Stimulated activated CD8-positive, alpha-beta memory T cell treated with anti-CD3 and anti-CD28 coated beads, Interleukin-7, amount 100 ng/mL, for 24 hours (primary cell): Measurements from ENCODE around the gene KRT78.

Experiments used
- DNase-seq: peaks from one replicate; pipeline ENCODE4 v3.0.0-alpha.2; 2020; ENCODE audit warnings: low read depth

KRT78 gene

DNA sequence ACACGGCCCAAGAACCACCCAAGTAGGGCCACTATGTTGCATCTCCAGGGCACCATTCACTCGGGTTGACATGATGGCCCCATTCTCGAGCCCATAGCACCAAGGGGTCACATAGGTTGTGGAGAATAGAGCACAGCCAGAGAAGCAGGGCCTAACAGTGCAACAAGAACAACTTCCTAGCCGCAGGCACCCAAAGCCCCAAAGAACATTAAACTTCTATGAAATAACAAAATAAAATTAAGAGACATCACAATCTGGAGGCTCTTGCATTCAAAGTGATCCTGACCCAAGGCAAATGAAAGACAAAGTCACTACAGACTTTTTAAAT lies 36.8 kb downstream of the KRT78 start:
- DNase-seq: no peak

GRCh38 chr12:52811191-52812072 lies 37.4 kb downstream of the KRT78 start:
- DNase-seq: no peak

DNA sequence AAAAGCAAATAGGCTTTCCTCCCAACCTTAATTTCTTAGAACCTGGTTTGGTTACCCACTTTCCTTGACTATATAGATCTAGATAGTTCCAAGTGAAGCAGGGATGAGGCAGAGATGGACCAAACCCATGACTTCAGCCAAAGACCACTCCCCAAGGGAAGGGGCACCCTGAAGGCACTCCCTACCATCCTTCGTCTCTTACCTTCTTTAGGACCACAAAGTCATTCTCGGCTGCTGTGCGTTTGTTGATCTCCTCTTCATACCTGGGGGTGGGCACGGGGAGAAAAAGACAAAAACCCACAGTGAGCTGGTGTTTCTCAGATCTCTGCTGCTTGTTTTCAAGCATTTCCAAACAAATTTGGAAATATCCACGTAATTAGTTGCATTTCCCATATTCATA lies 38.2 kb downstream of the KRT78 start:
- no peak for DNase-seq

- DNase-seq: no peak
Measured at GRCh38 chr12:52809166-52809565, 39.6 kb downstream of the KRT78 start.

DNA sequence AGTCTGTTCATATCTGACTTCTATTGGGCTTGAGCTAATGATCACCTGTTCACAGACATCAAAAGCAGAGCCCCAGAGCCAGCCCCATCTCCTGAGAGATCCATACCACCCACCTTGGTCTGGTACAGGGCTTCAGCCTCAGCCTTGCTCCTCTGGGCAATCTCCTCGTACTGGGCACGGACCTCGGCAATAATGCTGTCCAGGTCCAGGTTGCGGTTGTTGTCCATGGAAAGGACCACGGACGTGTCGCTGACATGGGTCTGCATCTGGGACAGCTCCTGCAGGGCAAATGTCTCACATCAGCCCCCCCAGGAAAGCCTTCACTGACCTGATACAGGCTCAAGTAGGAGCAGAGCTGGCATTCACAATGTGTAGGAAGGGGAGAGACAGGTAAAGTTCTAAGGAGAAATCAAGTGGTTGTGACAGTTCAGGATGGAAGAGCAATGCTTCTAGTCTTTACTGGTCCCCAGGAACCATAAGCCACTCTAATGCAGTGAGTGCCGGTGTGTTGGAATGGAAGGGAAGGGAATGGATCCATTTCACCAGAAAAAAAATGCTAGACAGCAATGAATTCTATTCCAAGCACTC lies 40.1 kb downstream of the KRT78 start:
- DNase-seq: no peak

GRCh38 chr12:52807544-52808470 lies 41.0 kb downstream of the KRT78 start:
- no peak for DNase-seq

GRCh38 chr12:52806821-52807543 lies 41.8 kb downstream of the KRT78 start:
- DNase-seq: no peak

DNA sequence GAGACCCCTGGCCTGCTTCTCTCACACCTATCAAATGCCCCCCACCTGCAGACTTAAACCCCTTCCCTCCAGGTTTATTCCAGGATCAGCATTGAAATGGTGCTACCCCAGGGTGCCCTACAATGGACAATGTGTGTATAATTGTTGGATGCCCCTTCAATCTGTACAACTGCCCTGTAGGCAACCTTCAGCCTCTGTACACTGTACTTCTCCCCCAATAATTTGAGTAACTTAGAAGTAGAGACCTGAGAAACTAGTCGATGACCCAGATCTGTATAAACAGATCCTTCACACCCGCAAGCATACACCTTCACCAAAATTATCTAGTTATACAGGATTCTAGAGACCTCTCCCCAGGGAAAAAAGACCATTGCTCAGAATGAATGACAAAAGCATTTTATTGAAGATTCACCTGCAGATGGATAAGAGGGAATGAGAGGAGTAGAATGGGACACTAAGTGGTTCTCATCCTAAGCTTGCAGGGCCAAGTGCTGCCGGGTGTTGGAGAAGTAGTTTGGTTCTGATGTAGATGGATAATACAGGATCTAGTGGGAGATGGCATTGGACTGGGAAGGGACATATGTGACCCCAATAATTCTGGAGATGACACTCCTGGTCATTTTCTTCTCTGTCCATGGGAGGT lies 42.5 kb downstream of the KRT78 start:
- no peak for DNase-seq

DNA sequence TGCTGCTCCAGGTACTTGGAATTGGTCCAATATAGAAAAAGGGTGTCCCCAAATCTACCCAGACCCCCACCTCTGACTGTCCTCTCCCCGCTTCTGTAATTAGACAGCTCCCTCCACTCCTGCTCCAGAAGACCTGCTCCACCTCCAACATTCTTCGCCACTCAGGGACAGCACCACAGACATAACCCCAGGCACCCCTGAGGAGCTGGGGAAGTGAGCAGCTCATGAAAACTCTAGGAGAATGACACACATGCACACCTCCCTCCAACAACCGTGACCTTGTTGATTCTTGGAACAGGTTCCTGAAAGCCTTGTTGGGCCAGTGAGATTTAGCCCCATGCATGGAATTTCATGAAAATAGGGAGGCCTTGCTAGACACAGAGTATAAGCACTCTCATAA lies 43.1 kb downstream of the KRT78 start:
- DNase-seq: no peak

DNA sequence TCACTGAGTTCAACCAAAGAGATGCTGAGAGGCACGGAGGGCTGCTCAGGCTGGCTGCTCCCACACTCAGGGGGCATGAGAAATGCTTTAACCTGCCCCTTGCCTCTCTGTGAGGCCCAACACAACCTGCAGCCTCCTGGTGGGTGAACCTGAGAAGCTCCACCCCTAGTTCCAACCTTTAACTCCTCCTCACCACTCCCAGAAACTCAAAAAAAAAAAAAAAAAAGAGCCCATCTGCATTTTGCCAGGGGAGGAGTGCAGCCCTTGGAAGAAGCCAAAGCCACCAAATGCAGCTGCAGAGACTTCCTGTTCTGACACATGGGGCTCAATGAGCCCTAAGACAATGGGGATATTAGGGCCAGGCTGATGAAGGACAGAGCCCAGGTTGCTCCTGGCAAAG lies 43.8 kb downstream of the KRT78 start:
- no peak for DNase-seq

GRCh38 chr12:52802442-52802841 lies 46.4 kb downstream of the KRT78 start:
- no peak for DNase-seq

DNA sequence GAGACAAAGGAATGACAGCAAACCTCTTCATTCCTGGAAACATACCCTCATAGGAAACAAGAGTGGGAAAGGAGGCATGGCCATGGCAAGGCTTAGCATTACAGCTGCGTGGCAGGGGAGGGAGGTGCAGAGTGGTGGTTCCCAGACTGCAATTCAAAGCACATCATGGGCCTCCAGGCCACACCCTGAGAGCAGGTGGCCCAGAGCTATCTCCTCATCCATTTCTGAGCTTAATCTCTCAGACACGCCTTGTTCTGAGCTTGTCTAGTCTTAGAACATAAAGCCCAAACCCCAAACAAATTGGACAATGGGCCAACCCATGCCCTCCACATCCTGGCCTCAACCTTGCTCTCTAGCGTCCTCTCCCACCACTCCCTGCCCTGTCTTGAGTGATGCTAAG lies 47.0 kb downstream of the KRT78 start:
- no peak for DNase-seq

- DNase-seq: no peak
Measured at GRCh38 chr12:52800259-52800917, 48.4 kb downstream of the KRT78 start.

GRCh38 chr12:52799505-52800211 lies 49.1 kb downstream of the KRT78 start:
- no peak for DNase-seq

GRCh38 chr12:52798671-52799504 lies 49.9 kb downstream of the KRT78 start:
- DNase-seq: no peak

- DNase-seq: no peak
Measured at GRCh38 chr12:52798003-52798670, 50.7 kb downstream of the KRT78 start.

GRCh38 chr12:52797529-52797894 lies 51.3 kb downstream of the KRT78 start:
- no peak for DNase-seq

DNA sequence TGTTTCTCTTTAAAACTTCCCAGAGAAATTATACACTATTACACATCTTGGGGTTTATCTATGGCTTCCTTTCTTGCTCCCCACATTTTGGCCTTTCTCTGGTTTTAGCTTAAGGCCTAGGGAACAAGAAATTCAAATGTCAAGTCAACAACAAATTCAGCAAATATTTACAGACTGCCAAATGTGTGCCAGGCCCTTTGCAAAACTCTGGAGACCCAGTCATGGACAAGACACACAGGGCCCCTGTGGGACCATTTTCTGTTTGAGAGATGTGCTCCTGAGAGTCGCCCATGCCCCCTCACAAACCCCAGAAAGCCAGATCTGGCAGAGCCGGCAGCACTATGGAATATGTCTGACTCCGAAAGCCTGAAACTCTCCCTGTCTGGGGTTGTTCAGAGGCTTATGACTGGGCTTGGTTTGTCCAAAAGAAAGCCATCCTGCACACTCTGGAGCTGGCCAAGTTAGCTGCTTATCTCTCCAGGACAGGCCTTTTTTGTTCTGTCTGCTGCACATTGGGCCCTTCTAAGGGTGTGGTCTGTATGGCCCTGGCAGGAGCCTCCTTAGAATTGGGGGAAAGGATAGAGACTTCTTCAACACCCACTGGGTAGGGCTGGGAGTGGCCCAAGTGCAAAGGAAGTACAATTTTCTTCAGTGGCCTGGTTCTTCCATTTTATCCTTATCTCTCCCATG lies 51.8 kb downstream of the KRT78 start:
- no peak for DNase-seq
